ENCODE results near the gene SCN10A. TPM values are rescaled to one million over a fixed set of nuclear protein-coding genes. Genes with fewer than 3 reads are reported as not detected.

Gene SCN10A
- total and polyA plus RNA-seq, 9 of the 15 experiments (the other 6 are each of a cell fraction or from before 2014, with no cell fraction given), result not detected

GRCh38 chr3:38805765-38806386, 10.1 kb downstream of the SCN10A start (continued):
- TF ChIP-seq STAT5A (IDR thresholded peaks at IDR 0.05; ENCODE audit: borderline replicate concordance, low read length) (no peak), SRSF9 (IDR thresholded peaks at IDR 0.05; ENCODE audit: borderline replicate concordance, low read depth, low read length) (no peak), FOXP1 (CRISPR knock-in tag; IDR thresholded peaks at IDR 0.05) (peak; percentile 98), ZNF311 (CRISPR knock-in tag; IDR thresholded peaks at IDR 0.05) (peak; percentile 76; the same call in 1 of the 2 replicates), ZNF644 (tag; IDR thresholded peaks at IDR 0.05; ENCODE audit: low read depth) (peak; percentile 98), HDAC1 (IDR thresholded peaks at IDR 0.05) (peak in 1 of 2 experiments; percentile 96; a peak in 2 of 4 replicates), FOXJ2 (tag; IDR thresholded peaks at IDR 0.05) (peak; percentile 82), FOXA3 (CRISPR knock-in tag; conservative IDR thresholded peaks at IDR 0.05 in 1 of 2, IDR thresholded peaks at IDR 0.05 in 1 of 2) (no peak; a peak in 1 of 4 replicates), CTCFL (IDR thresholded peaks at IDR 0.05; ENCODE audit: borderline replicate concordance, insufficient read depth, low read depth, low read length, poor library complexity, severe bottlenecking) (no peak), GATAD2A (IDR thresholded peaks at IDR 0.05) (no peak), NCOA6 (IDR thresholded peaks at IDR 0.05) (peak; percentile 99), ZFX (CRISPR knock-in tag; IDR thresholded peaks at IDR 0.05) (no peak), GATA2 (CRISPR knock-in tag; IDR thresholded peaks at IDR 0.05) (peak; percentile 72; the same call in 1 of the 2 replicates), ZNF444 (CRISPR knock-in tag; IDR thresholded peaks at IDR 0.05) (0 out of 2 replicates have a peak, but pooled peaks have one; percentile 48), MECOM (CRISPR knock-in tag; IDR thresholded peaks at IDR 0.05) (peak; percentile 68; the same call in 1 of the 2 replicates), TAF15 (IDR thresholded peaks at IDR 0.05; ENCODE audit: low read depth, low read length) (no peak), BRF2 (IDR thresholded peaks at IDR 0.05; ENCODE audit: borderline replicate concordance, insufficient read depth, insufficient read length) (no peak), ZNF668 (CRISPR knock-in tag; IDR thresholded peaks at IDR 0.05) (no peak), ZNF140 (CRISPR knock-in tag; IDR thresholded peaks at IDR 0.05) (peak; percentile 74), E2F1 (CRISPR knock-in tag; IDR thresholded peaks at IDR 0.05) (peak; percentile 99), ZNF583 (CRISPR knock-in tag; IDR thresholded peaks at IDR 0.05) (peak; percentile 85), NFIC (IDR thresholded peaks at IDR 0.05) (peak; percentile 48; the same call in 1 of the 2 replicates), HIVEP1 (CRISPR knock-in tag; IDR thresholded peaks at IDR 0.05) (0 out of 2 replicates have a peak, but pooled peaks have one; percentile 51)
- TF ChIP-seq, protein P1, sequence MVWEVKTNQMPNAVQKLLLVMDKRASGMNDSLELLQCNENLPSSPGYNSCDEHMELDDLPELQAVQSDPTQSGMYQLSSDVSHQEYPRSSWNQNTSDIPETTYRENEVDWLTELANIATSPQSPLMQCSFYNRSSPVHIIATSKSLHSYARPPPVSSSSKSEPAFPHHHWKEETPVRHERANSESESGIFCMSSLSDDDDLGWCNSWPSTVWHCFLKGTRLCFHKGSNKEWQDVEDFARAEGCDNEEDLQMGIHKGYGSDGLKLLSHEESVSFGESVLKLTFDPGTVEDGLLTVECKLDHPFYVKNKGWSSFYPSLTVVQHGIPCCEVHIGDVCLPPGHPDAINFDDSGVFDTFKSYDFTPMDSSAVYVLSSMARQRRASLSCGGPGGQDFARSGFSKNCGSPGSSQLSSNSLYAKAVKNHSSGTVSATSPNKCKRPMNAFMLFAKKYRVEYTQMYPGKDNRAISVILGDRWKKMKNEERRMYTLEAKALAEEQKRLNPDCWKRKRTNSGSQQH (CRISPR knock-in tag; IDR thresholded peaks at IDR 0.05), result peak; percentile 38; the same call in 1 of the 2 replicates
